AG09309 (cell line): ENCODE data around the gene PCDHGA7.
"Not testable (repeated sequence)": the region's sequence is repeated elsewhere in the genome, so short reads cannot be mapped to it uniquely, and the experiment has no call there.

Experiments
- DNase-seq: peaks from one replicate; pipeline ENCODE4 v3.0.0-alpha.2; 2010; ENCODE audit warnings: low read depth
- H3K4me3 ChIP-seq: 2 replicates; pipeline ENCODE4 v1.5.1; 2011; ENCODE audit warnings: mild to moderate bottlenecking, low read depth, low read length, moderate library complexity; ENCODE audit not compliant: control insufficient read depth
- TF ChIP-seq, protein P1 (sequence below): IDR thresholded peaks from 2 replicates; pipeline ENCODE4 v1.5.1; 2011; ENCODE audit warnings: mild to moderate bottlenecking, low read depth, low read length, inconsistent platforms; ENCODE audit not compliant: insufficient read depth, control insufficient read depth; ENCODE audit errors: missing control alignments

Gene PCDHGA7

DNA sequence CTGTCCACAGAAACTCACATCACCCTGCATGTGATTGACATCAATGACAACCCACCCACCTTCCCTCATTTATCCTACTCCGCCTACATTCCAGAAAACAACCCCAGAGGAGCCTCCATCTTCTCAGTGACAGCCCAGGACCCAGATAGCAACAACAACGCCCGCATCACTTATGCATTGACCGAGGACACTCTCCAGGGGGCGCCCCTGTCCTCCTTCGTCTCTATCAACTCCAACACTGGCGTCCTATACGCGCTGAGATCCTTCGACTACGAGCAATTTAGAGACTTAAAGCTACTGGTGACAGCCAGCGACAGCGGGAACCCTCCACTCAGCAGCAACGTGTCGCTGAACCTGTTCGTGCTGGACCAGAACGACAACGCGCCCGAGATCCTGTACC lies 37.2 kb upstream of the PCDHGA7 start:
- TF ChIP-seq, protein P1, sequence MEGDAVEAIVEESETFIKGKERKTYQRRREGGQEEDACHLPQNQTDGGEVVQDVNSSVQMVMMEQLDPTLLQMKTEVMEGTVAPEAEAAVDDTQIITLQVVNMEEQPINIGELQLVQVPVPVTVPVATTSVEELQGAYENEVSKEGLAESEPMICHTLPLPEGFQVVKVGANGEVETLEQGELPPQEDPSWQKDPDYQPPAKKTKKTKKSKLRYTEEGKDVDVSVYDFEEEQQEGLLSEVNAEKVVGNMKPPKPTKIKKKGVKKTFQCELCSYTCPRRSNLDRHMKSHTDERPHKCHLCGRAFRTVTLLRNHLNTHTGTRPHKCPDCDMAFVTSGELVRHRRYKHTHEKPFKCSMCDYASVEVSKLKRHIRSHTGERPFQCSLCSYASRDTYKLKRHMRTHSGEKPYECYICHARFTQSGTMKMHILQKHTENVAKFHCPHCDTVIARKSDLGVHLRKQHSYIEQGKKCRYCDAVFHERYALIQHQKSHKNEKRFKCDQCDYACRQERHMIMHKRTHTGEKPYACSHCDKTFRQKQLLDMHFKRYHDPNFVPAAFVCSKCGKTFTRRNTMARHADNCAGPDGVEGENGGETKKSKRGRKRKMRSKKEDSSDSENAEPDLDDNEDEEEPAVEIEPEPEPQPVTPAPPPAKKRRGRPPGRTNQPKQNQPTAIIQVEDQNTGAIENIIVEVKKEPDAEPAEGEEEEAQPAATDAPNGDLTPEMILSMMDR = no peak
- H3K4me3 ChIP-seq = no peak overlapping the region
- DNase-seq = no peak

- H3K4me3 ChIP-seq, DNase-seq: not testable (repeated sequence)
Measured at GRCh38 chr5:141346017-141346416, 36.5 kb upstream of the PCDHGA7 start.

GRCh38 chr5:141349917-141350619 lies 32.5 kb upstream of the PCDHGA7 start, which contains the start of gene PCDHGB1:
PCDHGB1 (plus strand) TSS chr5:141350099; CDS start chr5:141350261, 162 bp downstream.
- DNase-seq = no peak
- peak within 1 kb of the TSS; percentile 12 for H3K4me3 ChIP-seq
- TF ChIP-seq, protein P1 = peak; percentile 64

DNA sequence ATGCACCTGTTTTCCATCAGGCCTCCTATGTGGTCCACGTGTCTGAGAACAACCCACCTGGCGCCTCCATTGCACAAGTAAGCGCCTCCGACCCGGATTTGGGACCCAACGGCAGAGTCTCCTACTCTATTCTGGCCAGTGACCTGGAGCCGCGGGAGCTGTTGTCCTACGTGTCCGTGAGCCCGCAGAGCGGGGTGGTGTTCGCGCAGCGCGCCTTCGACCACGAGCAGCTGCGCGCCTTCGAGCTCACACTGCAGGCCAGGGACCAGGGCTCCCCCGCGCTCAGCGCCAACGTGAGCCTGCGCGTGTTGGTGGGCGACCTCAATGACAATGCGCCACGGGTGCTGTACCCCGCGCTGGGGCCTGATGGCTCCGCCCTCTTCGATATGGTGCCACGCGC lies 31.0 kb upstream of the PCDHGA7 start:
- no peak overlapping the region for H3K4me3 ChIP-seq
- DNase-seq = no peak
- TF ChIP-seq, protein P1 = no peak

- TF ChIP-seq, protein P1 = peak; percentile 50
- DNase-seq = no peak
- H3K4me3 ChIP-seq = peak within 1 kb of the TSS; percentile 37
Measured at GRCh38 chr5:141354900-141355469, 27.6 kb upstream of the PCDHGA7 start, which contains the start of gene PCDHGA4. PCDHGA4 (plus strand) TSS chr5:141355021; CDS start chr5:141355108, 87 bp downstream.

- DNase-seq = no peak
- peak overlapping the region; percentile 37 for H3K4me3 ChIP-seq
- TF ChIP-seq, protein P1 = no peak
Measured at GRCh38 chr5:141355641-141356040, 26.9 kb upstream of the PCDHGA7 start.

DNA sequence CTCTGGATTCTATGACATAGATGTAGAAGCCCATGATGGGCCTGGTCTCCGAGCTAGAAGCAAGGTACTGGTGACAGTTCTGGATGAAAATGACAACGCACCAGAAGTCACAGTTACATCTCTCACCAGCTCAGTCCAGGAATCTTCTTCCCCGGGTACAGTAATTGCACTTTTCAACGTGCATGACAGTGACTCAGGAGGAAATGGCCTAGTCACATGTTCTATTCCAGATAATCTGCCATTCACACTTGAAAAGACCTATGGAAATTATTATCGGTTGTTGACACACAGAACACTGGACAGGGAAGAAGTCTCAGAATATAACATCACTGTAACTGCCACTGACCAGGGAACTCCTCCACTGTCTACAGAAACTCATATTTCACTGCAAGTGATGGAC lies 26.4 kb upstream of the PCDHGA7 start:
- TF ChIP-seq, protein P1 = no peak
- H3K4me3 ChIP-seq = no peak overlapping the region
- DNase-seq = no peak
